ENCODE results near the gene ITM2C. TPM values are rescaled to one million over a fixed set of nuclear protein-coding genes. Genes with fewer than 3 reads are reported as not detected.

The ITM2C gene
- total and polyA plus RNA-seq, 2 of the 8 experiments (the other 6 are each of a cell fraction or from before 2014, with no cell fraction given): 362 to 742 TPM

GRCh38 chr2:230903231-230904150 lies 38.7 kb downstream of the ITM2C start:
- peak overlapping the region in 1 of 4 experiments; percentile 46; a peak in 1 of 8 replicates for H3K4me3 ChIP-seq (ENCODE audit: extremely low read depth in 1 of 4, insufficient read depth in 2 of 4, low read depth in 3 of 4, low read length in 4 of 4)
- H2BK15ac ChIP-seq (ENCODE audit: low read length): peak overlapping the region; percentile 100
- ChIA-PET CTCF (ENCODE audit: partially characterized antibody) (interaction anchor here (0.6 to 21.7 kb wide), 13 partner anchors 10 to 270 kb away, joined by 3 to 332 read pairs (median 4); partner anchors contain the start of gene GPR55), POLR2A (ENCODE audit: partially characterized antibody) (interaction anchor here (0.6 to 1.8 kb wide), 8 partner anchors 9 to 82 kb away, joined by 3 to 13 read pairs (median 5); no protein-coding TSS in a partner anchor)
- H4K8ac ChIP-seq (ENCODE audit: extremely low read depth, insufficient read depth, low read length): no peak overlapping the region
- peaks cover 0 to 13% (median 0%) of the 10 kb centered on the region in 4 experiments; a peak in 3 of 7 replicates for H3K27me3 ChIP-seq (replicated peaks in 1 of 4; ENCODE audit: control insufficient read depth in 3 of 4, extremely low read depth in 1 of 4, insufficient read depth in 3 of 4, low read length in 3 of 4)
- peak overlapping the region; percentile 99 for H2BK12ac ChIP-seq (ENCODE audit: low read depth, low read length)
- H3K79me2 ChIP-seq (ENCODE audit: control insufficient read depth in 1 of 2, insufficient read depth in 2 of 2, low read length in 2 of 2): no peaks in the 10 kb centered on the region
- TF ChIP-seq CHD1 (IDR thresholded peaks at IDR 0.05; ENCODE audit: low read depth, low read length) (no peak), KDM1A (IDR thresholded peaks at IDR 0.05; ENCODE audit: borderline replicate concordance, low read length) (no peak), CREB1 (IDR thresholded peaks at IDR 0.05) (no peak)
- peak overlapping the region; percentile 8 for H2BK120ac ChIP-seq (replicated peaks; ENCODE audit: low read depth, low read length)
- no peaks in the 10 kb centered on the region for H4K20me1 ChIP-seq (replicated peaks in 1 of 2; ENCODE audit: control insufficient read depth in 1 of 2, insufficient read depth in 2 of 2, low read length in 2 of 2)
- FAIRE-seq (no peak), DNase-seq (ENCODE audit: low read depth in 1 of 2, low spot score in 2 of 2) (no peak)
- peak overlapping the region; percentile 60 for H3K18ac ChIP-seq (ENCODE audit: extremely low read depth, low read length)
- H3K14ac ChIP-seq (ENCODE audit: insufficient read length): no peak overlapping the region
- no peak overlapping the region for H3K56ac ChIP-seq (replicated peaks; ENCODE audit: insufficient read length, low read depth, low read length)
- no peak overlapping the region for H3K9ac ChIP-seq (replicated peaks in 1 of 4; ENCODE audit: extremely low read depth in 1 of 4, low read depth in 3 of 4, low read length in 3 of 4)
- peak overlapping the region; percentile 38; the same call in 1 of the 2 replicates for H2BK20ac ChIP-seq (ENCODE audit: low read length)
- H3K9me3 ChIP-seq (ENCODE audit: insufficient read depth in 2 of 2, low read depth in 1 of 2, low read length in 1 of 2): no peaks in the 10 kb centered on the region
- H2AFZ ChIP-seq (ENCODE audit: low read length): no peak overlapping the region
- no peak overlapping the region for H3K23ac ChIP-seq (ENCODE audit: insufficient read length)
- H3K36me3 ChIP-seq (ENCODE audit: control insufficient read depth in 2 of 4, insufficient read depth in 4 of 4, low read length in 3 of 4): no peaks in the 10 kb centered on the region
- H3K79me1 ChIP-seq (ENCODE audit: low read depth, low read length): no peaks in the 10 kb centered on the region
- H3K23me2 ChIP-seq (ENCODE audit: low read depth, low read length): no peaks in the 10 kb centered on the region
- no peak overlapping the region for H4K5ac ChIP-seq (ENCODE audit: insufficient read length, low read depth, low read length)
- 88% methylated on average over 19 of the region's 19 CpGs; no CpG with 5 or more reads in 1 of the 2 experiments for WGBS, 2 experiments (ENCODE audit: extremely low coverage in 1 of 2, insufficient coverage in 1 of 2, insufficient read length in 1 of 2, insufficient replicate concordance in 2 of 2, low coverage in 1 of 2, low lambda C conversion rate in 2 of 2, missing lambda C conversion rate in 1 of 2)
- no peak overlapping the region for H3K4ac ChIP-seq (replicated peaks; ENCODE audit: insufficient read length, low read depth, low read length)
- peak overlapping the region; percentile 12 to 73; a peak in 3 of 4 replicates for H3K4me2 ChIP-seq (ENCODE audit: insufficient read depth in 1 of 2, low read depth in 2 of 2, low read length in 2 of 2)
- H2BK5ac ChIP-seq (ENCODE audit: low read depth, low read length): peak overlapping the region; percentile 87; the same call in 1 of the 2 replicates
- H4K91ac ChIP-seq (replicated peaks; ENCODE audit: insufficient read length, low read length): peak overlapping the region; percentile 6
- no peak overlapping the region for H3K27ac ChIP-seq (ENCODE audit: low read depth, low read length)
- H2AK5ac ChIP-seq (ENCODE audit: low read depth, low read length): peak overlapping the region; percentile 91; the same call in 1 of the 2 replicates
- H3K4me1 ChIP-seq (replicated peaks in 1 of 4; ENCODE audit: control insufficient read depth in 3 of 4, insufficient read depth in 4 of 4, low read length in 3 of 4): peaks cover 7 to 32% (median 18%) of the 10 kb centered on the region in 4 experiments
